RWPE1 (cell line): ENCODE results near the gene LELP1.

Source experiments
- CTCF ChIA-PET: fragments of 350-600 bp; sonication (Branson Sonifier 250); formaldehyde crosslinking; extraction: SDS; loops from one replicate; lab custom pipeline; 2021; lab: Yijun Ruan, JAX
- POLR2A ChIA-PET: fragments of 400-600 bp; formaldehyde crosslinking; extraction: SDS; loops from one replicate; lab custom pipeline; 2020; ENCODE audit warnings: antibody characterized with exemption; ENCODE audit not compliant: low non-redundant PET; lab: Yijun Ruan, JAX
- DNase-seq: peaks from one replicate; pipeline ENCODE4 v3.0.0; 2012; ENCODE audit warnings: low spot score
- H3K27ac ChIP-seq: fragments of 450-650 bp; 2 replicates; pipeline ENCODE4 v1.5.1; 2017
- TF ChIP-seq, protein P1 (sequence below): fragments of 450-650 bp; conservative IDR thresholded peaks from 2 replicates; pipeline ENCODE4 v1.5.1; 2017; ENCODE audit warnings: low read depth, mild to moderate bottlenecking

LELP1 gene

GRCh38 chr1:153210206-153210605, 7.0 kb downstream of the LELP1 start:
- TF ChIP-seq, protein P1, sequence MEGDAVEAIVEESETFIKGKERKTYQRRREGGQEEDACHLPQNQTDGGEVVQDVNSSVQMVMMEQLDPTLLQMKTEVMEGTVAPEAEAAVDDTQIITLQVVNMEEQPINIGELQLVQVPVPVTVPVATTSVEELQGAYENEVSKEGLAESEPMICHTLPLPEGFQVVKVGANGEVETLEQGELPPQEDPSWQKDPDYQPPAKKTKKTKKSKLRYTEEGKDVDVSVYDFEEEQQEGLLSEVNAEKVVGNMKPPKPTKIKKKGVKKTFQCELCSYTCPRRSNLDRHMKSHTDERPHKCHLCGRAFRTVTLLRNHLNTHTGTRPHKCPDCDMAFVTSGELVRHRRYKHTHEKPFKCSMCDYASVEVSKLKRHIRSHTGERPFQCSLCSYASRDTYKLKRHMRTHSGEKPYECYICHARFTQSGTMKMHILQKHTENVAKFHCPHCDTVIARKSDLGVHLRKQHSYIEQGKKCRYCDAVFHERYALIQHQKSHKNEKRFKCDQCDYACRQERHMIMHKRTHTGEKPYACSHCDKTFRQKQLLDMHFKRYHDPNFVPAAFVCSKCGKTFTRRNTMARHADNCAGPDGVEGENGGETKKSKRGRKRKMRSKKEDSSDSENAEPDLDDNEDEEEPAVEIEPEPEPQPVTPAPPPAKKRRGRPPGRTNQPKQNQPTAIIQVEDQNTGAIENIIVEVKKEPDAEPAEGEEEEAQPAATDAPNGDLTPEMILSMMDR = no peak
- ChIA-PET CTCF (no interaction called here), POLR2A (no interaction called here)
- H3K27ac ChIP-seq = no peak overlapping the region
- DNase-seq = no peak

- CTCF ChIA-PET = no interaction called here
- H3K27ac ChIP-seq = no peak overlapping the region
- no peak for DNase-seq
- POLR2A ChIA-PET = no interaction called here
- TF ChIP-seq, protein P1 = no peak
These were observed 9.0 kb downstream of the LELP1 start for GRCh38 chr1:153212201-153212600.

- no peak overlapping the region for H3K27ac ChIP-seq
- TF ChIP-seq, protein P1 = no peak
- POLR2A ChIA-PET = no interaction called here
- DNase-seq = no peak
- CTCF ChIA-PET = interaction anchor here (0.6 kb wide), 2 partner anchors 385 to 646 kb away, joined by 4 to 5 read pairs; no protein-coding TSS in a partner anchor
These were observed 10.3 kb downstream of the LELP1 start for GRCh38 chr1:153213519-153213918.

DNA sequence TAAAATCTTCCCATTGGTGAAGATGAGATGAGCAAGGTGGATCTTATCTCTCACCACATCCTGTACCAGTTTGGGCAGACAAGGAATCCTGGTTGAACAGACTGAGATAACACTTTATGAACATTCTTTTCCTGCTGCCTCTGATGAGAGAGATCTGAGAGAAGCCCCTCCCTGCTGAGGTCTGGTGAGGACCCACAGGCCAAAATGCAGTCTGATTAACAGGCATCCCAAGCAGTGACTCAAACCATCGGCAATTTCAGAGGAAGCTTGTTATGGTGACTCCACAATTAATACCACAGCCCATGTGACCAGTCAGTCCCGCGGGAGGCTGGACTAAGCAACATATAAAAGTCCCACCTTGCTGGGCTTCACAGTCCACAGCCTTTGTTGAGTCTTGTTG, 14.0 kb downstream of the LELP1 start, which contains the start of gene PRR9:
Gene PRR9, plus strand, starts transcription at position 373 of the 400 bp plus-strand sequence. CDS start 561 bp downstream, outside the sequence.
- no peak for DNase-seq
- no peak within 1 kb of the TSS for H3K27ac ChIP-seq
- TF ChIP-seq, protein P1 = no peak
- ChIA-PET CTCF (interaction anchor here (0.6 kb wide), 1 partner anchor 291 kb away, joined by 3 read pairs; no protein-coding TSS in a partner anchor), POLR2A (no interaction called here)

GRCh38 chr1:153217744-153218416, 14.7 kb downstream of the LELP1 start:
- ChIA-PET CTCF (interaction anchor here (0.6 kb wide), 1 partner anchor 292 kb away, joined by 3 read pairs; no protein-coding TSS in a partner anchor), POLR2A (no interaction called here)
- no peak overlapping the region for H3K27ac ChIP-seq
- TF ChIP-seq, protein P1 = no peak
- DNase-seq = no peak

DNA sequence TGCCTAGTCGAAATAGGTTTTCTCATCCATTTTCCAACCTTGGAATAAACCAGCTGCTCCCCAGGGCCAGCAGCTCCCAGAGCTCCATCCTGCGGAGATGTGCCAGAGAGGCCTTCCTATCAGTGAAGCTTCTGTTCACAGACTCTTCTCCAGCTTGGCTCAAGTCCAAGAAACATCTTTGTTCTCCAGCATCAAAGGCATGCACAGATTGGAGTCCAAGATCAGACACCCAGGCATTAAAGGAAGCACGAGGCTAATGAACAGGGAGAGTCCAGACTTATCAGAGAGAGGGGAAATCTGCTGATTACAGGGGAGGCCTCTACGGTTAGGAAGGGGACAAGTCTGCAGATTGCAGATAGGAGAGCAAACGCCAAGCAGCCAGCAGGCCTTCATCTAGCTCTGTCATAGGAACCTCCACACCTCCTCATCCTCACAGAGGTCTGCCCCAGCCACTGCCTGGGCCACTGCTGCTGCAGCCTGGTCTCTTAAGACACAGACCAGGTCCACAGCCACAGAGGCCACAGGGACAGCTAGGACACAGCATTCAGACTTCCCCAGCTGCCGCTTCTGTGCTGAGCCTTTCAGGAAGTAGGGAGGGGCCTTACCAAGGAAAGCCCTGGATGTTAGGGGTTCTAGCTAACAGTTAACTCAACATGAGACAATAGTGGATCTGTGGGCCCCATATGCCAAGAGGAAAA, 17.5 kb downstream of the LELP1 start:
- DNase-seq = no peak
- no peak overlapping the region for H3K27ac ChIP-seq
- TF ChIP-seq, protein P1 = no peak
- POLR2A ChIA-PET = no interaction called here
- CTCF ChIA-PET = interaction anchor here (0.6 to 1.7 kb wide), 3 partner anchors 26 to 350 kb away, joined by 3 to 5 read pairs (median 4); no protein-coding TSS in a partner anchor
